ENCODE data around the gene CCDC142.

The CCDC142 gene

DNA sequence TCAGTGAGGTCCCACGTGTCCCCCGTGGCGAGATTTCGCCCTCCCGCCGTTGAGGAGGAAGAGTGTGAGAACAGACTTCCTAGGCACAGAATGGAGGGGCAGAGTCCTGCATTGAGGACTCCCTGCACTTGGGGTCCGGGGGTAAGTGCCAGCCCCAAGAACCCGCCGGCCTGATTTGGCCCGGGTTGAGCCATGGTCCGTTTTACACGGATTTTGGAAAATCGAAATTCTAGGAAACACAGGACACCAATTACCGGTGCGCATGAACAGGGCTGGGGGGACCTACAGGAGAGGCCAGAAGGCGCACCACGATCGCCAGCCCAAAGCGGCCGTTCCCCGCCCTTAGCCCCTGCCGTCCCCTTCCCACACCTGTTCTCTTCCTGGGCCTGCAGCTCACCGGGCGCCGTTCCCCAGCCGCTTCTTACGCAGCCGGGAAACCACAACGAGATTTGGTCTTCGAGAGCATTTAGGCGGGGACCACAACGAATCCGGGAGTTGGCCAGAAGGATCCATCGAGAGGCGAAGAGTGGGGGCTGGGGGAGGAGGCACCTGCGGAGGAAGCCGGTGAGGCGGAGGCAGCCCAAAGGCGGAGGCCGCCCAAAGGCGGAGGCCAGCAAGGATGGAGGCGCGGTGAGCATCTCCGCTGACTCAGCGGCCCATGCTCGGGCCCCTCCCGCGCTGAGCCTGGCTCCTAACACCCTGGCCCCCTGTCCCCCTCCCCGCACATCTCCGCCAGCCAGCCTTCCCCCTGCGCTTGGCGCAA is 31.0 kb upstream of the CCDC142 start:
- no peak for DNase-seq

DNA sequence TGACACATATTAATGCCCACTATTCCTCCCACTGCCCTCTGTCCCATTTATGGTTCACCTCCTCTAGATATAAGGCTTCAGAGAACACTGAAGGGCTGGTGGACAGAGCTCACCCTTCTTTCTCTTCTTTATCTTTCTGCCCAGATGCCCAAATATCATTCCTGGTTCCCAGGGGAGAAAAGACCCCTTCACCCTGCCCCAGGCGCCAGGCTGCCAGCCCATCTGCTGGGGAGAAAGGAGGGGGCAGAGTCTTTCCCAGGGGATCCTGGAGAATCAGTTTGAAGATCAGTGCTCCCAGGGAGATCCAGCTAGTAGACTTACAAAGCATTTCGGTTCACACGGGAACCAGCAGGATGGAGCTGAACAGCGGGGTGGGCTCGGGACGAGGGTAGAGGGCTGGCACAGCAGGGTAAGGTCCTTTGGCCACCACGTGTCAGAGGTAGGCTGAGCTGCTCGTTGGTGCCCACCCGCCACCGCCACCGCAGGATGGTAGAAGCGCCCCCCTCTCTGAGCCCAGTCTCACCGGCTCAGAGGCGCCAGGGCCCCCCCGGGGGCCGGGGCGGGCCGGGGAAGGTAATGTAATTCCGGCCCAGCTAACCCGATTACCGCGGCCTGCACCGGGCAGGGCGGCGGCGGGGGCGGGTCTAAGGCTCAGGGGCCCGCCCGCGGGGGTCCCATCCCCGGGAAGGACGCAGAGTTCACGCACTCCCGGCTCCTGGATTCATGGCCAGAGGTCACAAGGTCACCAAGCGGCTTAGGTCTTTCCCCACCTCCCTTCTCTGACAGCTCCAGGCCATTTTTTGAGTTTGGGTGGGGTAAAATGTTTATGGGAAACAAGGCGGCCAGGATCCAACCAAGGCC is 30.2 kb upstream of the CCDC142 start:
- no peak for DNase-seq

DNA sequence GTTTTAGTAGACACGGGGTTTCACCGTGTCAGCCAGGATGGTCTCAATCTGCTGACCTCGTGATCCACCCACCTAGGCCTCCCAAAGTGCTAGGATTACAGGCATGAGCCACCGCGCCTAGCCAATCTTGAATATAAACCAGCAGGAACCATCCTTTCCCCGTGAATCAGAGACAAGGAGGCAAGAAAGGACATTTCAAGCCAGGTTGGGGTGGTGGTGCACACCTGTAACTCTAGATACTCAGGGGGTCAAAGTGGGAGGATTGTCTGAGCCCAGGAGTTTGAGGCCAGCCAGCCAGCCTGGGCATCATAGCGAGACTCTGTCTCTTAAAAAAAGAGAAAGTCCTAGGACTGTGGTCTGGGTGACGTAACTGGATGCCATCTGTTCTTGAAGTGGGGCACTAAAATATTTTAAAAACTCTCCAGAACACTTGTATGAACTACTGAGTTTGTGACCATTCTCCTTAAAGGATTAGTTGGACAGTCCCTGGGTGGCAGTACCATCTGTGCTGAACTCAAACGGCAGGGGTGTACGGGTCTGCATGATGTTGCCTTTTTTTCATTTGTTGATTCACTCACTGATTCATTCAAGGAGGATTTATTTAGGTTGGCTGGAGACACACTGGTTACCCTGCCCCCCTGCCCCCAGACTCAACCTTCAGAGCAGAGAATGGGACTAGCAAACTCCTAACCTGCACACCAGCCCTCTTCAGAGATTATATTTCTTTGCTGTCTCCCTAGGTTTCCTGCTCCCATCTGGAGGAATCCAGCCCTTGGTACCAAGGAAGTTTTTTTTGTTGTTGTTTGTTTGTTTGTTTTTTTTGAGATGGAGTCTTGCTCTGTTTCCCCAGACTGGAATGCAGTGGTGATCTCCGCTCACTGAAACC is 28.5 kb upstream of the CCDC142 start:
- no peak for DNase-seq

DNA sequence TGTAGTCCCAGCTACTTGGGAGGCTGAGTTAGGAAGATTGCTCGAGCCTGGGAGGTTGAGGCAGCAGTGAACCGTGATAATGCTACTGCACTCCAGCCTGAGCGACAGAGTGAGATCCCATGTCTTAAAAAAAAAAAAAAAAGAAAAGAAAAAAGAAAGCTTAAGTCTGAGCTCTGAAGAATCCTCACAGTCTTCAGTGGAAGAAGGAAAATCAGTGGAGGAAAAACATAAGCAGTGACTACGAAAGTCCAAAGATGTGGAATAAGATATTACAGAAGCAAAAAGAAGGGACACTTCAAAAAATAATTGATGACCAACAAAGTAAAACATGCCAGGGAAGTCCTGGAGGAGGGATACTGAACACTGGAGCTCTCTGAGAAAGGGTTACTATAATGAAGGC is 27.5 kb upstream of the CCDC142 start:
- no peak for DNase-seq

DNA sequence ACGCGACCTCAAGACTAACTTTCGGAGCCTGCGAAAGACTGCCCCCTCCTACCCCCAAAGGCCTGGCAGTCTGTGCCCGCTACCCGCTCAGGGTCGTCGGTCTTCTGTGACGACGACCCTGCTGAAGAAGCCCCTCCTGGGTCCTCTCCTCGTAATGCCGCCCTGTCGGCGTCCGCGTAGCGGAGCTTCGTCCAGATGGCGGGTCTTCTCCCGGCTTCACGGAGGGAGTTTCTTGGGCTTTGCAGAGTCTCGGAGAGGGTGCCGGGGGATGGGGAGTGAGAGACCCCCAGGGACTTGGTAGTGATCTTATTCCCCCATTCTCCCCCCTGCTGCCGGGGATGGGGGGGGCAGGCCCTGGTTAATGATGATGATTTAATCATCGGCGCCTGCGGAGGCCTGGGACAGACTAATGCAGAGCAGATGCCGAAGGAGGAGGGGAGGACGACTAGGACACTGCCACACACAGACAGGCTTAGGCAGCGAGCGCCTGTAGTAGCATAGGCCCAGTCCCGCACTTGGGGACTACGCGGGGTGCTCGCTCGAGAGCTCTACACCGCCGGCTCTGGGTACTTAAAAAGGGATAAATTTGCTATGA is 25.2 kb upstream of the CCDC142 start:
- DNase-seq: no peak

DNA sequence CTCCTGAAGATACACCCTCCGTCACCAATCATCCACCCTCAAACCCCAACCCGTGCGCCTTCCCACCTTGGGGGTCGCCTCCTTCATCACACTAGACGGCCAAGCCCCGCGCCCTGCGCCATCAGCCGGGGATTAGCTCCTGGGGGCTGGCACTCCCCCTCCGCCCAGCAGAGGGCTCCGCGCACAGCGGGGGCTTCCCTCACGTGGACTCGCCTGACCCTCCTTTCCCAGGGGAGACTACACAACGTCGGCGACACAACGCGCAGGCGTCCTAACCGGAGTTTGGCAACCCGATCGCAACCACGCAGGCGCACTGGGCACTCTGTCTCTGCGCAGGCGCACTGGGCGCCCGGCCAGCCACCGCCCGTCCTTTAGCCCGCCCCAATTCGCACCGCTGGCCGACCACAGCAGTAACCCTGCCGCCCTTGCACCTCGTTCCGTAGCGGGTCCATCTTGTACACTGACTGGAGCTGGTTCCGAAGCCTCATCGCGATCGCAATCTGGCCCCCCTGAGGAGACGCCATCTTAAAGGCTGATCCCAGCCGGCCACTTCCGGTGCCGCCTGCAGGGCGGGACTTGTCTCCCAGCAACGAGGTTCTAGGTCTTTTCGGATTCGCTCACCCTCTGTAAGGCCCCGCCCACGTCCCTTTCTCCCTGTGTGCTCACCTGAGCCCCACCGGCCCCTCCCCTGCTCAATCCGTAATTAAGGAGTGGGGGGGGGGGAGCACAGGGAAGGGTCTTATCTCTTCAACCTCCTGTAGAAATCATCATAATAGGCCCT is 24.5 kb upstream of the CCDC142 start, which contains the start of gene PCGF1:
Gene PCGF1 (minus strand): TSS at position 551 of the 781 bp plus-strand sequence. CDS start 27 bp downstream, at position 524.
- peak; percentile 99 for DNase-seq

DNA sequence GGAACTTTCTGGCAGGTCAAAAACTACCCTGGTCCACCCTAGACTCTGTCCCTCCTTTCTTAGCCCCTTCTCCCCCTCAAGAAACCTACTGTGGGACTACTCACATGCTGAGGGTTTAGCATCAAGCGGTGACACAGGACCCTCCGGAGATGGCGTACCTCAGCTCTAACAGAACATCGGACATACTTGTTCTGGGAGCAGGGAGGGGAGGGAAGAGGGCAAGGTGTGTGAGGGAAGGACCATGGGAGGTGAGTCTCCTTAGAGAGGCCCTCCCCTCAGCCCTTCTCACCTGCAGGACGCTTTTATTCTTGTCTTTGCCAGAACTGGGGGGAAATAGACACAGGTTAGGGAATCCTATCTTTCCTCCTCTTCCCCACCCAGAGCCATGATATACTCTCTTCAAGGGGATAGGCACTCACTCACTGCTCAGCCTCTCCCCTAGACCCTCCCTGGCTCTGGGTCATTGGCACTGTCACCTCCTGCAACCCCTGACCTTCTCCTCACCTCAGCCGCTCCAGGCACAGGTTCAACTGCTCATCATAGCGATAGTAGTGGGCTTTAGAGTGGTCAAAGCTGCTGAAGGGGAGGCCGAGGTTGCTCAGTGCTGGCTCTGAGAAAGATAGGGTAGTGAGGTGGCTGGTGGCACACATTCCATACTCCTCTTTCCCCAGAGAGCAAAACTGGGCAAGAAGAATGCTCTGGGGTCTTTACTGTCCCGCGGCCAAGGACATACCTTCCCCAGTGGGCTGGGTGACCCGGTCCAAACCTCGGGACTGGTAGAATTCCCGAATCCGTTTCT is 22.8 kb upstream of the CCDC142 start:
- DNase-seq: no peak

DNA sequence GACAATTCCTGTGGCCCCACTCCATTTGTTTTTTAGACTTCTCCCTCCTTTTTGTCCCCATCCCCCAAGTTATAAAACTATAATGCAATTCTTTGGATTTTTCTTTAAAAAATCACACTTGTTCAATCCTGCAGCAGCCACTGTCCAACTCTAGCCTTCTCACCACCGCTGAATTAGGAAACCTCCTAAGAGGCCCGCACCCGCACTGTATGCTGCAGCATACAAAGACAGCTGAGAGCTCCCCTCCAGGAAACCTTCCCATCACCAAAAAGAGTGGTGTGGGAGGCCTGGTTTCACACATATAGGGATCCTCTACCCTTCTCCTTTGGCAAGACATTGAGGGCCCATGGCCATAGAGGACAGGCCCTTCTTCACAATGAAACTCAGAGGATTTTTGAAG is 21.8 kb upstream of the CCDC142 start:
- DNase-seq: no peak

DNA sequence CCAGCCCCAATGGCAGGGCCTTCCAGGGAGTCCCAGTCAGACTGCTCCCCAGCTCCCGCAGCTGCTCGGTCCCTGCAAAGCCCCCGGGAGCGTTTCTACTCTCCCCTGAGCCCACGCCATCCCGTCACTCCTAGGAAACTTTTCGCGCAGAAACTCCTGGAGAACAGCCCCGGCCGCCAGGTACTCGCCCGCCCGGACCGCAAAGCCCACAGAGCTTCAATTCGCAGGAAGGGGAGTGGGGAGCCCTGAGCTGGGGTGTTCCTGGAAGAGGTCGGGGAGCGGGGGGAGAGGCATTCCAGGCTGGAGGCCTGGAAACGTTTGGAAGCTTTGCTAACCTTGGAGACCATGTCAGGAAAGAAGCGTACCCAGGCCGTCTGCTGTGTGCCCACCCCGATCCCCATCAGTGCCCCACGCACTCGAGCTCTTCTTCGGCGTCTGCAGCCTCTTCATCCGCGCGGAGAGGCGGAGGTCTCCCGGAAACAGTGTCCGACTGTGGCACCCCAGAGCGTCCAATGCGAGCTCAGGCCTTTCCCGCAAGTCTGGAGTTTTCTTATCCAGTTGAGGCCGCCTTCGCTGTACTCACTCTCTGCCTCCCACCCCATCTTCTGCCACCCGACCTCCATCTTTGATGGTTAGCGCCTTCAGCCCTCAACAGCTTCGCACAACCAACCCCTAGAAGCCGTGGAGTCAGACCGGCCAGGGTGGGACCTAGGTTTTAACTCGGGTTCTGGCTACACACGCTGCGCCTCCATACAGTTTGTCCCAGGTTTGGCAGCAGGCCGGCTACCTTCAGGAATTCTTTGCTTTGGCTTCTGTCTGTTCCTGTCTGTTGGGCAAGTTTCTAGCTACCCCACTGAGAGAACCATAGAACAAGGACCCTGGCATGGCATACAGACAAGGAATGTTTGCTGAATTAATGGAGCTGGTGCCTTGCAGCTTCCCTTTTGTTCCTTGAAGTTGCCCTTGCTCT is 21.0 kb upstream of the CCDC142 start:
- no peak for DNase-seq

DNA sequence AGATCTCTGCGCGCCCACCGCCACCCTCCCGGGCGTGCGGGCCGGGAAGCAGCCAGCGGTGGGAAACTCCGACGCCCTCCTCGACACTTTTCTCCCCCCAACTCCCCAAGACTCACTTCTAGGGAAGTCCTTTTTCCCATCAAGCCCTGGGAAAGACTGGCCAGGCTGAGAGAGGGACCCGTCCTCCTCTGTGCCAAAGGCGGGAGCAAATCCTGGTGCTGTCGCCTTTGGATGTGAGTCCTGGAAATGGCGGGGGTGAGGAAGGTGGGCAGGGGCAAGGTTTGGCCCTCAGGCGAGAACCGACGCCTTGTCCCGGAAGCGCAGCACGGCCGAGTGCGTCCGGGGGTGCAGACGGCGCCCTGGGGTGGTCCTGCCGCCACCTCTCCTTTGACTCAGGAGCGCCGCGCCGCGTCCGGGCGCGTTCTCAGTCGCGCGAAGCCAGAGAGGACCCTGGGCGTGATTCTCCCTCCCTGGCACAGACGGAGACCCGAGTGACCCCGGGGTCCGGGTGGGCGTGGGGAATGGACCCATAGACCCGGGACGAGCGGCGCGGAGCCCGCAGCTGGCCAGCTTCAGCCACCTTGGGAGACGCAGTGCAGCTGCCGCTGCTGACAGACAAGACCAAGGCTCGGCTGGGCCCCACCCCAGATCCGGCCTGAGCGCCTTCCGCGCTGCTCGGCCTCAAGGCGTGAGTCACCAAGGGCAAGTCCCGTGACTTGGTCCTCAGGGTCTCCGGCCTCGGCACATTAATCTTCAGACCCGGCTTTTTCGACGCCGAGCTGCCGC is 20.1 kb upstream of the CCDC142 start:
- peak; percentile 62 for DNase-seq

DNA sequence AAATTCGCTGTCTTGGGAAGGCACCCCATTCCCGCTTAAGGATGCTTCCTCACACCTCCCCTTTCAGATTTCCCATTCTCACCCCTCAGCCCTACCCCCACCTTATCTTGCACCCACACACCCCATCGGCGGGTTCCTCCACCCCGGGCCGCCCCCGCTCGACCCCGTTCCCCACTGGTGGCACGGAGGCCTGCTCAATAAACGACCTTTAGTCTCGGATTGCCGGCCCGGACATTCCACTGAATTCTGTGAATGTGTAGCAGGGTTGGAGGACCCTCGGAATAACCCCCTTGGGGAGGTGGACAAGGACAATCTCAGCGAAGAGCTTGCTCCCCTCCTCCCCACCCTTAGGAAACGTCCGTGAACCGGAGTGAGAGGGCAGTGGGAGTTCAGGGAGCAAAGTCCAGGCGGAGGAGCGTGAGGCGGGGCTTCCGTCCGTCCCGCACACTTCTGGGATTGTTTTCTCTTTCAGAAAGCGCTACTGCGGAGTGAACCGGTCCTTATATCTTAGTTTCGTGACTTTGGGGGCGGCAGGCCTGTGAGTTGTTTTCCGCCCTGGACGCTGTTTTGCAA is 19.4 kb upstream of the CCDC142 start:
- no peak for DNase-seq

DNA sequence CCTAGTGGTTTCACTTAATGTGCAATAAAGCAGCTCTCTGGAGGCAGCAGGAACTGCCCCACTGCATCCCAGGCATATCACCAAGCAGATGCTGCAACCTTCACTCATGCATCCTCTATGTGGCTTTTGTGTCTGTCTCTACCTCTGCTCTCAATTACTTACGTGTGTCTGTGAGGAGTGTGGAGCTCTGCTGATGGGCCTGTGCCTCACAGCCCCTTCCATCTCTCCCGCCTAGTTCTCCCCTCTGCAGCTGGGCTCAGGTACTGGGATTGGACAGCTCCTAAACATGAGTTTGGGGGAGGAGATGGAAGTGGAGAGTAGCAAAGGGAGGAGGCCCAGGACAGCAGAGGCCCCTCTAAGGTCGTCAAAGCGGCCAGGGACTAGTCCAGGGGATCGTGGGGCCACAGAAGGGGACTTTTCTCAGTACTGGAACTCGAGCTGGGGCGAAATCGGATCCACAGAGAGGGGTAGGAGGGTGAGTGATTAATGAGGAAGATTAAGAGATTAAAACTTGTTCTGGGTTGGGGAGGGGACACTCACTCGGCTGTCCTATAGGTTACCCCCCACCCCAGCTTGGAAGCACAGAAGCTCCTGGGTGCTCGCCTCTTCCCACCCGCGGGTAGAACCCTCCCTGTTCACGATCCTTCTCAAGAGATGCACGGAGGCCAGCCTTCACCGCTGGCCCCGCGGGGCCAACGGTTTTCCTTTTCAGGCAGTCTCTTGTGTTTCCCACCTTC is 18.7 kb upstream of the CCDC142 start:
- no peak for DNase-seq

DNA sequence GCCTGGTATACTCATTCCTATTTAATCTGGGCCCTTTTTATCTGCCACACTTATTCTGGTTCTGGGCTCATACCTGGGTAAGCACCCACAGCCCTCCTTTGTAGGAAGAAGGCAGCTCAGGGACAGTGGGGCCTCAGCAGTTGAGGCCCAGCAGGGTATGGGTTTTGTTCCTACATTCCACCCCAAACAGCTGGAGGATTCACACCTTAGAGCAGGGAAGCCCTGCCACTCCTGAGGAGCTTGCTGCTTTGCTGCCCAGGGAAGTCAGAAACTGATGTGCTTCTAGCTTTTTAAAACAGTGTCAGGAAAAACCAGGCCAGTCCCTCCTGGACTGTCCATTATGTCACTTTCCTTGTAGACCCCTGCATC is 17.8 kb upstream of the CCDC142 start:
- DNase-seq: no peak

DNA sequence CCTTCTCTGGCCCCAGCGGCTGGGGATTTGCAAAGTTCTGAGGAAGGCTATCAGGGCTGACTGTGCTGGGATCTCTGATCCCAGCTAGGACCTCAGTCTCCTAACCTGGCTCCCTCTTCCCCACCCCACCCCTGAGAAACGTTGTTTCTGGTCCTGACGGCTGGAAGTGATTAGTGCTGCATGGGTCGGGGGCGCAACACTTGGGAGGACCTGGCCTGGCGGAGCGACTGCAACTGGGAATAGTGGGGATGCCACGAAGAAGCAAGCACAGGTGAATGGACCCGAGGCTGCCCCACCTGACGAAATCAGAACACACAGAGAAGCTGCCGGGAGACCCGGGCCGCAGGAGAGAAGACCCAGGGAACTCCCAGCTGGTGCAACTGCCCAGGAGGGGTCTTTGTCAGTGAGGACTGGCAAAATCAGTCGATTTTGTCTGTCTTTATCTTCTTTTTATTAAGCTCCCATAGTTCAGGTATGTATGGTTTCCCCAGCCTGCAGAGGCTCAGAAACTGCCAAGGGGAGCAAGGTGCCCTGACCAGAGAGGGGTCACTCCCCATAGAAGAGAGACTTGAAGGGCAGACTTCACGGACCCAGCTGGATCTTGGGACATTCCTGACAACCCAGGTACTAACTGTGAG is 17.3 kb upstream of the CCDC142 start:
- no peak for DNase-seq

DNA sequence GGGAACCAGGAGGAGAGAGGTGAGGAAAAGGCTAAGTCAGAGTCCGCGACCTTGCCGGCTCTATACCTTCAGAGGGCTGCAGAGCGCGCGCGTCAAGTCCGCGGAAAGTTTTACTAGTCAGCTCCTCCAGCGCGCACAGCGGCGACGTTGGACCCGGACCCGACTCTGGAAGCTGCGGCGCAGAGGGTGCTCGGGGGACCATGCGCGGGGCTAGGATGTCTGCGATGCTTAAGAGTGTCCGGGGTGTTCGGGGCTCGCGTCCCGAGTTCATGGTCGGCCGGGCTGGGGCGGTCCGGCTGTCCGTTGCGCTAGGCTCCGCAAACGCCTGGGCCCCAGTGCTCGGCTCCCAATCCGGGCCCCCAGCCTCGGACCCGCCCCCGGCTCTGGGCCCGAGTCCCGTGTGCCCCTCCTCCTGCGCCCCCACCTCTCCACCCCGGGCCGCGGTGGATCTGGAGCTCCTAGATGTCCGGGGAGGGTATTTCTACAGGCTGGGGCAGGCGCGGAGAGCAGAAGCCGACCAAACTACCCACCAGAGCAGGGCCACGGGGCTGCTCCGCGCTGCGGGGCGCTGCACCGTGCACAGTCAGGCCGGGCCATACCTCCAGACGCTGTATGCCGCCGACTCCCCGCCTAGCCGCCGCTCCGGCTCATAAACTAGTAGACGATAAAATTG is 16.6 kb upstream of the CCDC142 start, which contains the start of gene LBX2:
Gene LBX2 (minus strand): TSS at position 337 of the 673 bp plus-strand sequence. CDS start 66 bp downstream, at position 271.
- no peak for DNase-seq

DNA sequence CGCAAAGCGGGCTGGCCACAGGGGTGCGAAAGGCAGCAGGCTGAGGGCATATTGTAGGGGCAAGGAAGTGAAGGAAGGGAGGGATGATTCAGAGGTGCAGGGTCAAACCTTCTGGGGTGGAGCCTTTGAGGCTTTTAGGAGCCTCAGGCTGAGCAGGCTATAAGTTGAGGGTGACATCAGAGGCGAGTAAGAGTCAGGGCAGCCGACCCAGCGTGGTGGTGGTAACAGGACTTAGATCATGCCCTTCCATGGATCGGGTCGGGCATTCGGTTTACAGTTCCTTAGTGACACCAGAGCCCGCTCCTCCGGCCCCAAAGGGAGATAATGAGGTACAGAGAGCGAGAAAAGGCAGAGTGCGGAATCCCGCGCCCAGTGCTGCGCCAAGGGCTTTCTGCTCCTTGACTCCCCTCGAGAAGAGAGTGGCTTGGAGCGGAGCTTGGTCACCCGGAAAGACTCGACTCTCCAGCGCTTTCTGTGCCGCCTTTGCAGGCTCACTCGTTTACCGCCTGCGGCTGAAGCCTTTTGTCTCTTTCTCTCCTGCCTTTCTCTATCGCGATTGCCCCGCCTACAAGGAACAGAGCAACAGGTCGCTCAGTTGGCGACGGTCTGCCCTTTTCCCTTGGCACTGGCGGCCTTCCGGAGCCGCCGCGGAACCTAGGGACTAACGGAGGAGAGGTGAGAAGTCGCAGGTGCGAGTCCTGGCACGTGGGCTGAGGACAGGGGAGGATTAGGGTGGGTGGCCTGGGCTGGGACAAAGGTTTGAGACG is 15.9 kb upstream of the CCDC142 start:
- DNase-seq: no peak

All from activated CD4-positive, CD25-positive, alpha-beta regulatory T cell treated with anti-CD3 and anti-CD28 coated beads, Interleukin-2, amount 50 U/mL, for 72 hours (primary cell).